Fibroblast of skin of scalp (primary cell): ENCODE results near the gene ODF2.
"Not testable (repeated sequence)": the region's sequence is repeated elsewhere in the genome, so short reads cannot be mapped to it uniquely, and the experiment has no call there.

Source experiments
- DNase-seq: peaks from one replicate; pipeline ENCODE4 v3.0.0-alpha.2; 2013

The ODF2 gene

DNA sequence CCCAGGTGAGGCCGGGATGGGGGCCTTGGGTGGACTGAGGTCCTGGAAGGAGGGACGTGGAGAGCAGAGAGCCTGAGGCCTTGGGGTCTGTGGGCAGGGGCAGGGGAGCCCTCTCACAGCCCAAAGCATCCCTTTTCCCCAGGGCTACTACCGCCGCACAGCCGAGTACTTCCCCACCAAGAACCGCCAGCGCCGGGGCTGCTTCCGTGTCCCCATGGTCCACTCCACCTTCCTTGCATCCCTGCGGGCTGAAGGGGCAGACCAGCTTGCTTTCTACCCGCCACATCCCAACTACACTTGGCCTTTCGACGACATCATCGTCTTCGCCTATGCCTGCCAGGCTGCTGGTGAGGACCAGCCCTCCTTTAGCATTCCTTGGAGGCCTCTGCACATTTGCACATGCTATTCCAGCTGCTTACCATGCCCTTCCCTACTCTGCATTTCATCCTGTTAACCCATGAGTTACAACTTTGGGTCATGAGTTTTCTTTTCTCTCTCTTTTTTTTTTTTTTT lies 31.5 kb upstream of the ODF2 start:
- DNase-seq = no peak

DNA sequence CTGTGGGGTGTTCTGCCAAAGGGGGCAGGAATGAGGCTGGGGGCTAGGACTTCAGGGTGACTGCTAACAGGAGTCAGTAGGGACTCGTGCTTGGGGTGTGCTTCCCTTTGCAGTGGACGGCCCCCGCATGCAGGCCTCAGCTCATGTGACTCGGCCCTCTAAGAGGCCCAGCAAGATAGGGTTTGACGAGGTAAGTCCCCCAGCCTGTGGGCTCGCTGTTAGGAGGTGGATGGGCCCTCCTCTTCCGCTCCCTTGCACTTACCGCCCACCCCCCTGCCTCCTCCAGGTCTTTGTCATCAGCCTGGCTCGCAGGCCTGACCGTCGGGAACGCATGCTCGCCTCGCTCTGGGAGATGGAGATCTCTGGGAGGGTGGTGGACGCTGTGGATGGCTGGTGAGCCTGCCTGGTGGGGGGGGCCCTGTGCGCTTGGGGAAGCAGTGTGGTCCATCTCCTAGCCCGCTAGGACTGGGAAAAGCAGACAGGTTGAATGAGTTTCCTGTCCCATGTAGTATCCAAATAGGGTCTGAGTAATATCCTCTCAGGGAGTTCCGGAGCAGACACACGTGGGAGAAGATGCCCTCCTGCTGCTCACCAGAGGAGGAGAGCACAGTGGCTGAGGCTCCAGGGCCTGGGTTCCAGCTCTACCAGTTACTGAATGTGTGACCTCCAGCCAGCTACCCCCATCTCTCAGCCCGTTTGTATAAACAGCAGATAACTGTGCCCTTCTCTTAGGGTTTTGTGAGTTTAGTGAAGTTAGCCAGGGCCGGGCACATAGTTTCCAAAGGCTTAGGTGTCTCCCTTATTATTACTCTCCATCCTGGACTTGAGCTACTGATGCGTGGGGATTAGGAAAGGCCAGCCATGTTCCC lies 26.9 kb upstream of the ODF2 start:
- DNase-seq = peak; percentile 33

DNA sequence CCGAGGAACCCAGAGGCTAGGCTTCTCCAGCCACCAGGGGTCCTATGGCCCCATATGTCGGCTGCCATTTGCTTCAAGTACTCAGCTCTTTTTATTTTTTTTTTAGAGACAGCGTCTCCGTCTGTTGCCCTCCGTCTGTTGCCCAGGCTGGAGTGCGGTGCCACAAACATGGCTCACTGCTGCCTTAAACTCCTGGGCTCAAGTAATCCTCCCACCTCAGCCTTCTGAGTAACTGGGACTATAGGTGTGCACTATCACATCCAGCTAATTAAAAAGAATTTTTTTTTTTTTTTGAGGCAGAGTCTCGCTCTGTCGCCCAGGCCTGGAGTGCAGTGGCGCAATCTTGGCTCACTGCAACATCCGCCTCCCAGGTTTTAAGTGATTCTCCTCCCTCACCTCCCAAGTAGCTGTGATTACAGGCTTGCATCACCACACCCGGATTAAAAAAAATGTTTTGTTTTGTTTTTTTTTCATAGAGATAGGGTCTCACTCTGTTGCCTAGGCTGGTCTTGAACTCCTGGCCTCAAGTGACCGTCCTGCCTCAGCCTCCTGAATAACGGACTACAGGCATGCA lies 26.2 kb upstream of the ODF2 start:
- no peak for DNase-seq

- no peak for DNase-seq
Observed at GRCh38 chr9:128431207-128431606, 24.6 kb upstream of the ODF2 start.

DNA sequence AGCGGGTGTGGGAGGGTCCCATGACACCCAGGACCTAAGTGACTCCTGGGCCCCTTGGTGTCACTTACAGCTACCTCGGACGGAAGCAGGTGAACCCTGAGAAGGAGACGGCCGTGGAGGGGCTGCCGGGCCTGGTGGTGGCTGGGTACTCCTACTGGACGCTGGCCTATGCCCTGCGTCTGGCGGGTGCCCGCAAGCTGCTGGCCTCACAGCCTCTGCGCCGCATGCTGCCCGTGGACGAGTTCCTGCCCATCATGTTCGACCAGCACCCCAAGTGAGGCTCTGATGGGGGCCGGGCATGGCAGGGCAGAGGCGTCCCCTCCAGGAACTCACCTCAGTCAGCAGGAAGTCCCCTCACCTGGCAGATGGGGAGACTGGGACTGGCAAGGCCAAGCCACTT lies 21.5 kb upstream of the ODF2 start:
- no peak for DNase-seq

GRCh38 chr9:128435611-128436010 lies 20.2 kb upstream of the ODF2 start:
- DNase-seq = no peak

DNA sequence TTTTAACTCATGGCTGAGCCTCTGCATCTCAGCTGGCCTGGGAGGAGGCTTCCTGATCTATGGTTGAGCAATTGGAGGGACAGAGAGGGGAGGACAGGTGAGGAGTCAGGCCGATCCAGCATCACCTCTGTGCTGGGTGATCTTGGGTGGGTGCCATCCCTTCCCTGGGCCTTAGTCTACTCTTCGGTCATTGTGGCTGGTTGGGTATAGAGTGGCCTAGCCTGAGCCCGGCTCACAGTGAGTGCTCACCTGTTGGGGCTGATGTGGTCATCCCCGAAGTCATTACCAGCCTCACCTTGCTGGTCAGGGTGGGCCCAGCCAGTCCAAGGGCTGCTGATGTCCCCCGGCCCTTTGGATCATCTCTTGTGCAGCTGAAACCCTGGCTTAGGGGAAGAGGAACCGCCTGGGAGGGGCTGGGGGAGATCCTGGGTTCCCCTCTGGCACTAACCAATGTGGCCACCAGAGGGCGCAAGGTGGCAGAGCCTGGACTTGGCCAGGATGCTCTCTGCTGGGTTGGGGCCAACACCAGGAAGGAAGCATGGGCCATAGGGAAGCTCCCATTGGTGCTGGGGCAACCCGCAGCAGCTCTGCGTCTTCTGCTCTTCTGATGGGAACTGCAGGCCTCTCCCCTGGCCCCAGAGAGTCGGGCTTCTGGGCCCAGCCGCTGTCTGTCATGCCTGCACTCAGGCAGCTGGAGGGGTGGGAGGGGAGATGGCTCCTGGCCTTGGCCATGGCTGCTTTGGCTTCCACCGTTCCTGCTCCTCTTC lies 17.3 kb upstream of the ODF2 start:
- DNase-seq = peak; percentile 81

GRCh38 chr9:128439273-128439672 lies 16.5 kb upstream of the ODF2 start:
- no peak for DNase-seq

DNA sequence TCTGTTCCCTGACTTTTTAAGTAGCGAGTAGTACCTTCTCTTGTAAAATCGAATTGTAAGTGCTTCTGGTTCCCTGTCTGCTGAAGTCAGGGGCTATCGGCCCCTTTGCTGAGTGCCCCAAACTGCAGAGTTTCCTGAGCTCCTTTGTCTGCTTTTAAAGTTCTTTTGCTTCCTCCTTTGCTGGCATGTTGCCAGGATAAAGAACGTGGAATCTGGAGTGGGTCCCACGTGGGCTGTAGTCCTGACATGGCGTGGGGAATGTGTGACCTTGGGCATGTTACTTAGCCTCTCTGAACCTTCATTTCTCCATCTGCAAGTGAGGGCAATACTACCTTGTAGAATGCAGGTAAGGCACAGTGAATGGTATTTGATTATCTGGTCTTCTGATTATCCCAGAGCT lies 13.7 kb upstream of the ODF2 start:
- no peak for DNase-seq

DNA sequence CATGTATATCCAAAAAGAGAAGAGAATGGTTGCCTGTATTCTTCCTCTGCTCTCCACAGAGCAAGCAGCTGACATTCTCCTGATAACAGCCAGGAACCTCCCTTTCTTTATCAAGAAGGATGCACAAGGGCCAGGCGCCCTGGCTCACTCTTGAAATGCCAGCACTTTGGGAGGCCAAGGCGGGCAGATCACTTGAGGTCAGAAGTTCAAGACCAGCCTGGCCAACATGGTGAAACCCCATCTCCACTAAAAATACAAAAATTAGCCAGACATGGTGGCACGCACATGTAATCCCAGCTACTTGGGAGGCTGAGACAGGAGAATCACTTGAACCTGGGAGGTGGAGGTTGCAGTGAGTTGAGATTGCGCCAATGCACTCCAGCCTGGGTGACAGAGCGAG lies 9.3 kb upstream of the ODF2 start:
- not testable (repeated sequence) for DNase-seq

- no peak for DNase-seq
Observed at GRCh38 chr9:128448746-128449145, 7.1 kb upstream of the ODF2 start.

GRCh38 chr9:128454991-128455390 lies 815 bp upstream of the ODF2 start:
- no peak for DNase-seq

GRCh38 chr9:128456613-128457061 lies 831 bp downstream of the ODF2 start:
- peak; percentile 75 for DNase-seq

DNA sequence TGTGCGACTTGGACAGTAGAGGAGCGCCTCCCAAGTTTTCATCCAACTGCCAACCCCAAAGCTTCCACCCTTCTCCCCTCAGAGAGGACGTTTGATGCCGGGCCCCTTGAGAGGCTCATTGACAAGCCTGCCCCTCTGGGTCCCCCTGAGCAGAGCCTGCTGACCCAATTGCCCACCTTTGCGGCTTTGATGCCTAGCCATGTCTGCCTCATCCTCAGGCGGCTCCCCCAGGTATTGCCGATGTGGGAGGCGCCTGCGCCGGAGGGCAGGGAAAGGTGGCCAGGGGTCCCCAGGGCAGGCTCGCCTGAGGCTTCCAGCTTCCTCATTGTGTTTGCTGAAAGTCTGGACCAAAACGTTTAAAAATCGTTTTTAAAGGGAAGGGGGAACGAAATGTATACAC lies 1.4 kb downstream of the ODF2 start:
- DNase-seq = no peak

DNA sequence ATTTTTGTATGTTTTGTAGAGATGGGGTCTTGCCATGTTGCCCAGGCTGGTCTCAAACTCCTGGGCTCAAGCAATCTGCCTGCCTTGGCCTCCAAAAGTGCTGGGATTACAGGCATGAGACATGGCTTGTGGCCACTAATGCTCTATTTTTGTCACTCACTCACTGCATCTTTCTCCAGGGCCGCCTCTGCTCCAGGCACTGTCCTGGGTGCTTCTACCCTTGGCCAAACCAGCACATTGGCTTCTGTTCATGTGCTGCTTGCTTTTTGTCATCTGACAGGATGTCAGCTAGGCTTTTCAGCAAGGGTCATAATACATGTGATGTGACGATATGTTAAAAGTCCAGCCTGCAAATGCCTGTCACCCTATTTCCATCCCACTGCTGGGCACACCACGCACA lies 3.2 kb downstream of the ODF2 start:
- DNase-seq = no peak

- no peak for DNase-seq
Observed at GRCh38 chr9:128469070-128469469, 13.3 kb downstream of the ODF2 start.

DNA sequence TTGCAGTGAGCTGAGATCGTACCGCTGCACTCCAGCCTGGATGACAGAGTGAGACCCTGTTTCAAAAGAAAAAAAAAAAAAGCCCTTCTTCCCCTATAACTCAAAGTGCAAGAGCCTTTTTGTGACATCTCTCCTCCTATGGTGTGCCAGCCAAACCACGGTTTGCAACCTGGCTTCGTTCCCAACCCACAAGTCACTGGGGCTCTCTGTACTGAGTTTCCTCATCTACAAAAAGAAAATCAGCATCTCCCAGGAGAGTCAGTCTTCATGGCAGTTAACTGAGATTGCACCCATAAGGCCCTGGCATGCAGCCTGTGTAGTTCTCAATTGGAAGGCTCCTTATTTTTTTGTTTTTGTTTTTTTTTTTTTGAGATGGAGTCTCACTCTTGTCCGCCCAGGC lies 14.8 kb downstream of the ODF2 start:
- DNase-seq = peak; percentile 45

GRCh38 chr9:128473104-128473503 lies 17.3 kb downstream of the ODF2 start:
- no peak for DNase-seq

DNA sequence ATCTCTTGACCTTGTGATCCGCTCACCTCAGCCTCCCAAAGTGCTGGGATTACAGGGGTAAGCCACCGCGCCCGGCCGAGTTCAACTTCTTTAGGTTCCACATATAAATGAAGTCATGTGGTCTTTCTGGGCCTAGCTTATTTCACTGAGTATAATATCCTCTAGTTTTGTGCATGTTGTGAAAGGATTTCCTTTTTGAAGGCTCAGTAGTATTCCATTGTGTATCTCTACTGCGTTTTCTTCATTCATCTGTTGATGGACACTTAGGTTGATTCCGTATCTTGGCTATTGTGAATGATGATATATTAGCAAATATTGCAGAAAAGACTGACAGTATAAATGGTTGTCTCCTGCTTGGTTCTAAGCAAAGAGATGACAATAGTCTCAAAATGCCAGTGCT lies 20.1 kb downstream of the ODF2 start:
- DNase-seq = no peak

- DNase-seq = no peak
Observed at GRCh38 chr9:128479262-128479661, 23.5 kb downstream of the ODF2 start.

GRCh38 chr9:128481561-128481960 lies 25.8 kb downstream of the ODF2 start:
- DNase-seq = no peak

DNA sequence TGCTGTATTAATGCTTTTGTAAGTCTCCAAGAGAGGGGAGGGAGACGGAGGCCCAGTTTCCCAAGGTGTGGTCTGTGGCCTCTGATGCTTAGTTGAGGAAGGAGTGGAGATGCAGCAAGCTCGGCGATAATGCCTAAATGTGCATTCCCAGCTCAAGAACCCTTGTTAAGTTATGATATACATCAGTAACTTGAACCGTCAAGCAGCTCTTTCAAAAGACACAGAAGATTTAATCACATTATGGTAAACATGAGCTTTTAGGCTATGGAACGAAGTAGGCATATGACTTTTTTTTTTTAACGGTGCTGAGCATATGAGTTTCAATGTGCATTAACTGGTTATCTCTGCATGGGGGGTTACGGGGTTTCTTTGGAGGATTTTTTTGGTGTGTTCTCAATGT lies 26.4 kb downstream of the ODF2 start:
- DNase-seq = no peak

GRCh38 chr9:128484686-128485413 lies 29.0 kb downstream of the ODF2 start:
- no peak for DNase-seq
